Hair follicular keratinocyte (primary cell): ENCODE measurements around the gene ATG101. TPM values are rescaled to one million over a fixed set of nuclear protein-coding genes. Genes with fewer than 3 reads are reported as not detected.

Experiments used
- total RNA-seq: library from RNA; depleted of rRNA; stranded (reverse); fragments of >200 nt; gene quantifications from 2 replicates; pipeline ENCODE4 v1.2.3, GENCODE V29; 2015

The ATG101 gene, protein sequence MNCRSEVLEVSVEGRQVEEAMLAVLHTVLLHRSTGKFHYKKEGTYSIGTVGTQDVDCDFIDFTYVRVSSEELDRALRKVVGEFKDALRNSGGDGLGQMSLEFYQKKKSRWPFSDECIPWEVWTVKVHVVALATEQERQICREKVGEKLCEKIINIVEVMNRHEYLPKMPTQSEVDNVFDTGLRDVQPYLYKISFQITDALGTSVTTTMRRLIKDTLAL
- 68.9 and 82.1 TPM in 2 replicates for total RNA-seq

GRCh38 chr12:52069327-52070184 lies at the start of gene ATG101:
TSS of gene ATG101 (plus strand) at chr12:52069978. CDS start at chr12:52073651, 3,673 bp downstream.

DNA sequence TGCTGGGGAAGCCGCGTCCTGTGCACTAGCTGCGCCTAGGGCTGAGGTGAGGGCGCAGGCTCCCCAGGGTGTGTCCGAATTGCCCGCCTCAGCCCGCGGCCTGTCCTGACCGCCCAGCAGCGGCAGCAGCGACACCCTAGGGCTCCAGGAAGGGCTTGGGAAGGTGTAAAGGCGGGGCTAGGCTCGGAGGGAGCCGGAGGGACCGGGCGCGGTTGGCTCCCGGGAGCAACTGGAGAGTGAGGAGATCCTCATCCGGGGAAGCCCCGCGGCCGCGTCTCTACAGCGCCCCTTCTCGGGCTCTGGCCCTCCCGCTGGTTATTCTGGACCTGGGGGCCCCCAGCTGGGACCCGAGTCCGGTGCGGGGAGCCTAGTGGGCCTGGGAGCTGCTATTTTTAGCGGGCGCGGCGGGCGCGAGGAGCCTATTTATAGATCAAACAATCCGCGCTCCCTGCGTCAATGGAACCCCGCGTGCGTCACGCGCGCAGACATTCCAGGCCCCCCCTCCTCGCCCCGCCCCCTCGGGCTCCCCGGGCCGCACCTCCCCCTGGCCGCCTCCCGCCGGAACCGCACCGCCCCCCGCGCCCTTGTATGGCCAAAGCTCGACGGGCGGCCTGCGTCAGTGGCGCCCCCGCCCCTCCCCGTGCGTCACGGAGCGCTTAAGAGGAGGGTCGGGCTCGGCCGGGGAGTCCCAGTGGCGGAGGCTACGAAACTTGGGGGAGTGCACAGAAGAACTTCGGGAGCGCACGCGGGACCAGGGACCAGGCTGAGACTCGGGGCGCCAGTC lies 18.8 kb upstream of the ATG101 start, which contains the start of gene NR4A1:
TSS of gene NR4A1 (plus strand) at position 685 of the 784 bp plus-strand sequence. CDS start 2,887 bp downstream, outside the sequence.

GRCh38 chr12:52079576-52080402 lies 10.0 kb downstream of the ATG101 start, which contains the start of gene SMIM41:
TSS of gene SMIM41 (plus strand) at chr12:52079704. CDS start at chr12:52079780, 76 bp downstream.

Other genes starting within 250 kb of the ATG101 start
- gene FIGNL2, start 221.3 kb upstream of the ATG101 start, total RNA-seq: not detected in 2 replicates
- not detected in 2 replicates for gene ANKRD33, start 181.9 kb upstream of the ATG101 start, total RNA-seq
- gene ACVRL1, start 162.5 kb upstream of the ATG101 start, total RNA-seq: 0.08 and 0.61 TPM in 2 replicates
- gene ACVR1B, start 118.3 kb upstream of the ATG101 start, total RNA-seq: 8.1 and 12.4 TPM in 2 replicates
- gene TAMALIN, start 63.0 kb upstream of the ATG101 start, total RNA-seq: 0.23 and 0.27 TPM in 2 replicates
- gene NR4A1, start 18.5 kb upstream of the ATG101 start, total RNA-seq: 2.5 and 3.1 TPM in 2 replicates
- not detected in 2 replicates for gene SMIM41, start 9.7 kb downstream of the ATG101 start, total RNA-seq
- gene KRT80, start 122.0 kb downstream of the ATG101 start, total RNA-seq: 0.11 and 0.55 TPM in 2 replicates
- gene KRT7, start 163.3 kb downstream of the ATG101 start, total RNA-seq: 131 and 353 TPM in 2 replicates
- 0.08 TPM in 1 of 2 replicates, not detected in the other for gene KRT86, start 204.7 kb downstream of the ATG101 start, total RNA-seq
- gene KRT81, start 221.6 kb downstream of the ATG101 start, total RNA-seq: 0.08 and 0.19 TPM in 2 replicates